Uterus (tissue), 4 donors: Measurements from ENCODE around the gene SPIN2B. TPM values are rescaled to one million over a fixed set of nuclear protein-coding genes. Genes with fewer than 3 reads are reported as not detected.
"Not testable (repeated sequence)": the region's sequence is repeated elsewhere in the genome, so short reads cannot be mapped to it uniquely, and the experiment has no call there.

ENCODE experiments used
- DNase-seq, 2 donors: peaks; one replicate each; pipeline ENCODE4 v3.0.0-alpha.2; 2019 to 2020
- H3K27ac ChIP-seq, 2 donors: fragments of 200-600 bp; sonication (generic); 1 replicate in 1 of 2; 2 replicates in 1 of 2; pipeline ENCODE4 v1.5.1; 2016 to 2018
- H3K27me3 ChIP-seq, 2 donors: fragments of 200-600 bp; sonication (generic); one replicate each; pipeline ENCODE4 v1.5.1; 2018 to 2019; ENCODE audit warnings: control low read depth in 1 of 2
- H3K36me3 ChIP-seq, 2 donors: fragments of 200-600 bp; sonication (generic); one replicate each; pipeline ENCODE4 v1.5.1; 2019; ENCODE audit warnings: control low read depth in 1 of 2
- H3K4me1 ChIP-seq, 2 donors: fragments of 200-600 bp; sonication (generic); one replicate each; pipeline ENCODE4 v1.5.1; 2018 to 2019; ENCODE audit warnings: control low read depth in 1 of 2
- H3K4me3 ChIP-seq, 2 donors: fragments of 200-600 bp; sonication (generic); 1 replicate in 1 of 2; 2 replicates in 1 of 2; pipeline ENCODE4 v1.5.1; 2018 to 2019; ENCODE audit warnings: mild to moderate bottlenecking in 1 of 2
- H3K9me3 ChIP-seq, 2 donors: fragments of 200-600 bp; sonication (generic); one replicate each; pipeline ENCODE4 v1.5.1; 2019; ENCODE audit warnings: control low read depth in 1 of 2
- POLR2A ChIP-seq, 2 donors: fragments of 450-650 bp; IDR thresholded peaks; one replicate each; pipeline ENCODE4 v1.6.1; 2016; ENCODE audit warnings: antibody characterized with exemption in 2 of 2, mild to moderate bottlenecking in 1 of 2, moderate library complexity in 1 of 2
- intact Hi-C: fragments of 100-400 bp; cut with DNase I; formaldehyde crosslinking; loops from one replicate; pipeline ENCODE4 v1.15.1; 2023; ENCODE audit warnings: low total_unique reads
- total RNA-seq, 4 donors: library from RNA; depleted of rRNA in 3 of 4; stranded (reverse); fragments of >200 nt in 3 of 4; gene quantifications; one replicate each; pipeline versions ENCODE4 v1.1.0 to v1.2.4, GENCODE V29; 2014 to 2023
- TF ChIP-seq, protein P1 (sequence below), 4 experiments: fragments of 200-600 bp in 2 of 4; fragments of 450-650 bp in 2 of 4; sonication (generic) in 2 of 4; IDR thresholded peaks; one replicate each; pipeline ENCODE4 v1.5.1; 2016 to 2019; ENCODE audit warnings: antibody characterized with exemption in 4 of 4, mild to moderate bottlenecking in 2 of 4, moderate library complexity in 1 of 4
- donor health status: DM: yes; HTN: yes; CAD: no.

Gene SPIN2B
- total RNA-seq: 10 to 100 TPM in 3 of 4 donors, 1 to 10 TPM in 1; 2.4 to 14.3 (median 12.5) TPM

- peak; percentile 63 to 67 for DNase-seq
- peak; percentile 18 to 35 for TF ChIP-seq POLR2A (IDR thresholded peaks at IDR 0.05)
- TF ChIP-seq, protein P1, sequence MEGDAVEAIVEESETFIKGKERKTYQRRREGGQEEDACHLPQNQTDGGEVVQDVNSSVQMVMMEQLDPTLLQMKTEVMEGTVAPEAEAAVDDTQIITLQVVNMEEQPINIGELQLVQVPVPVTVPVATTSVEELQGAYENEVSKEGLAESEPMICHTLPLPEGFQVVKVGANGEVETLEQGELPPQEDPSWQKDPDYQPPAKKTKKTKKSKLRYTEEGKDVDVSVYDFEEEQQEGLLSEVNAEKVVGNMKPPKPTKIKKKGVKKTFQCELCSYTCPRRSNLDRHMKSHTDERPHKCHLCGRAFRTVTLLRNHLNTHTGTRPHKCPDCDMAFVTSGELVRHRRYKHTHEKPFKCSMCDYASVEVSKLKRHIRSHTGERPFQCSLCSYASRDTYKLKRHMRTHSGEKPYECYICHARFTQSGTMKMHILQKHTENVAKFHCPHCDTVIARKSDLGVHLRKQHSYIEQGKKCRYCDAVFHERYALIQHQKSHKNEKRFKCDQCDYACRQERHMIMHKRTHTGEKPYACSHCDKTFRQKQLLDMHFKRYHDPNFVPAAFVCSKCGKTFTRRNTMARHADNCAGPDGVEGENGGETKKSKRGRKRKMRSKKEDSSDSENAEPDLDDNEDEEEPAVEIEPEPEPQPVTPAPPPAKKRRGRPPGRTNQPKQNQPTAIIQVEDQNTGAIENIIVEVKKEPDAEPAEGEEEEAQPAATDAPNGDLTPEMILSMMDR (IDR thresholded peaks at IDR 0.05): no peak
These were observed at the start of gene SPIN2B for GRCh38 chrX:57121162-57121755. Gene SPIN2B, minus strand, starts transcription at chrX:57121548.

GRCh38 chrX:57156397-57157049 lies 35.2 kb upstream of the SPIN2B start:
- Histone ChIP-seq H3K27me3 (no peaks in the 10 kb centered on the region), H3K9me3 (no peaks in the 10 kb centered on the region), H3K4me1 (no peaks in the 10 kb centered on the region), H3K36me3 (no peaks in the 10 kb centered on the region), H3K4me3 (no peak overlapping the region), H3K27ac (no peak overlapping the region)
- DNase-seq: no peak
- TF ChIP-seq, protein P1 (IDR thresholded peaks at IDR 0.05): no peak
- no peak for TF ChIP-seq POLR2A (IDR thresholded peaks at IDR 0.05)
- intact Hi-C loops: no loop called here

More at GRCh38 chrX:57121162-57121755, at the start of gene SPIN2B:
- no peaks in the 10 kb centered on the region for H3K4me1 ChIP-seq
- intact Hi-C loops: no loop called here
- peak within 1 kb of the TSS; percentile 49 to 50 for H3K4me3 ChIP-seq
- no peaks in the 10 kb centered on the region for H3K27me3 ChIP-seq
- H3K27ac ChIP-seq: peak within 1 kb of the TSS; percentile 73 to 74
- H3K9me3 ChIP-seq: no peaks in the 10 kb centered on the region
- no peaks in the 10 kb centered on the region for H3K36me3 ChIP-seq

DNA sequence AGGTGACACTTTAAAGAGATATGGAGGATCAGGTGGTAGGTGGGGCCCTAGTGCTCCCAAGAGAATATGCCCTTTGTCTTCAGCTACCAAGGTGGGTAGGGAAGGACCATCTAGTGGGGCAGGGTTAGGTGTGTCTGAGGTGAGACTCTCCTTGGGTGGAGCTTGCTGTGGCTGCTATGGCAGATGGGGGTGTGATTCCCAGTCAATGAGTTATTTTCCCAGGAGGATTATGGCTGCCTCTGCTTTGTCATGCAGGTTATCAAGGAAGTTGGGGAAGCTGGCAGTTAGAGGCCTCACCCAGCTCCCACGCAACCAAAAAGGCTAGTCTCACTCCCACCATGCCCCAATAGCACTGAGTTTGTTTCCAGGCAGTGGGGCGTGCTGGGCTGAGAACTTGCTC lies 33.8 kb upstream of the SPIN2B start:
- H3K9me3 ChIP-seq: no peaks in the 10 kb centered on the region
- H3K27ac ChIP-seq: no peak overlapping the region
- no peak overlapping the region for H3K4me3 ChIP-seq
- no peaks in the 10 kb centered on the region for H3K36me3 ChIP-seq
- DNase-seq: no peak
- intact Hi-C loops: no loop called here
- TF ChIP-seq, protein P1 (IDR thresholded peaks at IDR 0.05): no peak
- TF ChIP-seq POLR2A (IDR thresholded peaks at IDR 0.05): no peak
- no peaks in the 10 kb centered on the region for H3K4me1 ChIP-seq
- no peaks in the 10 kb centered on the region for H3K27me3 ChIP-seq

- H3K4me1 ChIP-seq, DNase-seq, H3K36me3 ChIP-seq, H3K9me3 ChIP-seq, H3K27ac ChIP-seq, H3K27me3 ChIP-seq, intact Hi-C loops, H3K4me3 ChIP-seq: not testable (repeated sequence)
These were observed 30.9 kb upstream of the SPIN2B start for GRCh38 chrX:57152222-57152621.

- TF ChIP-seq, protein P1 (IDR thresholded peaks at IDR 0.05): no peak
- no peak for TF ChIP-seq POLR2A (IDR thresholded peaks at IDR 0.05)
- H3K4me1 ChIP-seq: no peaks in the 10 kb centered on the region
- H3K27me3 ChIP-seq: no peaks in the 10 kb centered on the region
- intact Hi-C loops: no loop called here
- no peaks in the 10 kb centered on the region for H3K36me3 ChIP-seq
- no peak overlapping the region for H3K4me3 ChIP-seq
- no peak overlapping the region for H3K27ac ChIP-seq
- DNase-seq: no peak
- H3K9me3 ChIP-seq: no peaks in the 10 kb centered on the region
These were observed 17.3 kb upstream of the SPIN2B start for GRCh38 chrX:57138674-57139073.
